ENCODE measurements around the gene INAFM2.

DNA sequence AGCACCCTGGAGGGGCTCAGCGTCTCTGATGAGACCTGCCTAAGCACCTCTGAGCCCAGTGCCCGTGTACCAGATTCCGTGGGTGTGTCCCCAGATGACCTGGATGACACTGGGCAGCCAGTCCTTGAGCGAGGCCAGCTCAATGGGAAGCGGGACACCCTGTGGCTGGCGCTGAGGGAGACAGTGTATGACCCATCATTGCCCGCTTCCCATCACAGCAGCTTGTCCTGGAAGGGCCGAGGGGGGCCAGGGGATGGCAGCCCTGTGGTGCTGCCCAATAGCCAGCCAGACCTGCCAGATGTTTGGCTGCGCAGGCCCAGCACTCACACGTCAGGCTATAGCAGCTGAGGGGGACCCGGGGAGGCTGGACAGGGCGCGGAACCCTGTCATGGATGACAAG, 46.5 kb downstream of the INAFM2 start:
- TF ChIP-seq POLR2A (IDR thresholded peaks at IDR 0.05; ENCODE audit: low read length) (no peak), GATA1 (IDR thresholded peaks at IDR 0.05; ENCODE audit: low read depth, low read length) (no peak)
